ENCODE measurements around the gene WNT3.
"Not testable (repeated sequence)": the region's sequence is repeated elsewhere in the genome, so short reads cannot be mapped to it uniquely, and the experiment has no call there.

Gene WNT3

DNA sequence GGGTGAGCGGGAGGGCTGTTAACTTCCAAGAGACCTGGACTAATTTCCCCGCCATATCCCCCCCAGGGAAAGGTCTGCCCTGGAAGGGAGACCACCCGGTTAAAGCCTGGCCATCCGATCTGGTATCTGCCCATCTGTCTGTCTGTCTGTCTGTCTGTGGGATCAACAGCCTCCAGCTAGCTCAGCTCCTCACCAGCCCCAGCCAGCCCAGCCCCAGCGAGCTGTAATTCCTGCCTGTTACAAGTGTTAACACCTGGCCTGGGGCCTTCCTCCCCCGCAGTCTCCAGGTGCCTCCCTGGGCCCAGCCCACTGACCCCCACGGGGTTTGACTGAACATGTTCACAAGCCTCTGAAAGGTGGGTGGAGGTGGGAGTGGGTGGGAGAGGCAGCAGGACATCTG, 4.0 kb downstream of the WNT3 start:
- DNase-seq (ENCODE audit: extremely low read depth in 1 of 2, low read depth in 1 of 2), result no peak

DNA sequence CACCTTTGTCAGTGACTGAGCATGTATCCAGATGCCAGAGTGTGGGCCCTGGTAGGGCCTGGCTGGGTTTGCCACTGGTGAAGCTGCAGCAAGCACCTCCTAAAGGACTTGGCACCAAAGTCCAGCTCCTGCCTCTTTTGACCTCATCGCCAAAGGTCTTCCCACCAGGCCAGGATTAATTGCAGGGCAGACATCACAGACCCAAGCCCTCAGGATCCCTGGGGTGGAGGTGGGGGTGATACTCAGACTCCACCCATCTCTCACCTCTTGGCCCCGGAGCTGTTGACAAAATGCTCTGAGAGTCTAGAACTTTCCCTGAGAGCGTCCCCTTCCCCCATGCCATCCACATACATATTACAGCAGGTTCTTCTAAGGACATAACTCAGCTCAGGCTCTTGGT, 4.6 kb downstream of the WNT3 start:
- no peak for DNase-seq (ENCODE audit: extremely low read depth in 1 of 2, low read depth in 1 of 2)

DNA sequence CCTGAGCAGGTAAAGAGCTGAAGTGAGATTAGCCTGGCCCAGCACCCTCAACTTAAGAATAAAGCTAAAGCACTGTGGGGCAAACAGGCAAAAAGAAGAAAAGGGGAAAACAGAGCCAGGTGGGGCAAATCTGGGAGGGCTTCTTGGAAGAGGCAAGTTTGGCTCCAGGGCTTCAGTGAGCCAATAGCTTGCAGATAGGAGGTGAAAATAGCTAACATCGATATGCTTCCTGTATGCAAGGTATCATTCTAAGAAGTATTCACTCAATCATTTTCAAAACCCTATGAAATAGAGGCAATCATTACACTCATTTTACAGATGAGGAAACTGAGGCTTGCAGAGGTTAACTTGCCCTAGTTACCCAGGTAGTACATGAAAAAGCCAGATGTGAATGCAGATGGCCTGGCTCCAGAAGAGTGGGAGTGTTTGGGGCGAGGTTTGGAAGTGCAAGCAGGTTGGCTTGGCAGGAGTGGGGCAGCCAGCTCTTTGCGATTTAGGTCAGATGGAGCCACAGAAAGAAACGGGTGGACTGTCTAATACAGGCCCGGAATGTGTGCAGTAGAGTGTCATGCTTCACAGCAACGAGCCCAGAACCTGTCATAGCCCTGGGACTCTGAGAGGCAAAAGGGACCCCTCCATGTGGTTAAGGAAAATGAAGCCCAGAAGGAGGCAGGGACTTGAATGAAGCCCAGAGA, 5.7 kb downstream of the WNT3 start:
- no peak for DNase-seq (ENCODE audit: extremely low read depth in 1 of 2, low read depth in 1 of 2)

DNA sequence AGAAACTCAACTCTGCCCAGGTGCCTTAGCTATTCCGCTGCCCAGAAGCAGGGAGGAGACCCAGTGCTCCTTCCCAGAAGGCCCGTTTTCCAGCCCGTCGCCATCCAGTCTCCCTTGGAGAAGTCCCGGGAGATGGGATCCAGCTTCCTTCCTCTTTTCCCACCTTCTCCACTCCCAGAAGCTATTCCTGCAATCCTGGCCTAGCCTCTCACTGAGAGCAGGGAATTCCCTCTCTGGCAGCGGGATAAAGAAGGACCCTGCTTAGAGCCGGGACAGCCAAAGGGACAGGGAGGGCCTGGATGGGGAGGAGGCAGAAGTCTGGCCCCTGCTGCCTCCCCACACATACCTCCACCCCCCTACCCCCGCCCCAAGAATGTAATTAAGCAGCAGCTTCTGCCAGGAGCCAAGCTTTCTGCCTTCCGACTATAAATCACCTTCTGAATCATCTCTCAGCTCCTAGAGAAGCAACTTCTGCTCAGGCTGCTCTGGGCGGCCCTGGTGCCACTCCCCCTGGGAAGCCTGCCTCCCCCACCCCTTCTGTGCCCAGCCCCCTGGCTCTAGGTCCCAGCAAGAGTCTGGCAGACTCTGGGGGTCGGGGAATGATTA, 6.4 kb downstream of the WNT3 start:
- no peak for DNase-seq (ENCODE audit: extremely low read depth in 1 of 2, low read depth in 1 of 2)

DNA sequence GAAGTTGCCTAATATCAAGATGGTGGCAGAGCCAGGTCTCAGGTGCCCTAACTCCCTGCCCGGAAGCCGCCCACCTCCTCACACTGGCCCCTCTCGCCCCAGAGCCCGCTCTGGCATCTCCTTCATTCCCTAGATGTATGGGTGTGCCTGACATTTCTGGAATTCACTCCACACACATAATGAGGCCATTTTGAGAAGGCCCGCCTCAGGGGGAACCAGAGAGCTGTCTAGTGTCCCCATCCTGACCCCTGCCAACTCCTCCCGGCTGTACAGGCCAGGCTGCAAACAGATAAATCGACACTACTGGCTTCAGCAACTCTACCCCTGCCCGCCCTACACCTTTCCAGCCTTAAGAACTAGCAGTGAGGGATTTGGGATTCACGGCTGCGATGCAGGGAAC, 7.7 kb downstream of the WNT3 start:
- DNase-seq (ENCODE audit: extremely low read depth in 1 of 2, low read depth in 1 of 2), result no peak

DNA sequence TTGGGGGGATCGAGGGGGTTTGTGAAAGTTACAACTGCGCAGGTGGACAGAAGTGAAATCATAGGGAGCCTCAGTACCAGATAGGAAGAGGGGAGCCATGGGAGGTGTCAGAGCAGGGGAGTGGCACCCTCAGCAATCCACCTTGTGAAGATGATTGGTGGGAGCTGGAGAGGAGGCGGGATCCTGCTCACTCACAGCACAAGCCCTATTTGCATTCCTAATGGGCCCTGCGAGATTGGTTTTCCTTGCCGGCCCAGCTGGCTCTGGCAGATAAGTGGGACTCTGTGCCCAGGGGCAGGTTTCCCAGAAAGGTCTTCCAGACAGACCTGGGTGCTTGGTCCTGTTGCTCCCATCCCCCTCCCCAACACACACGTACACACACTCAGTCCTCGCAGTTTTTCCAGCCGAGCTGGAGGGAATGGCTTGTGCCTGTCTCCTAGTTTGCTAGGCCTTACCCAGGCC, 9.4 kb downstream of the WNT3 start:
- no peak for DNase-seq (ENCODE audit: extremely low read depth in 1 of 2, low read depth in 1 of 2)

DNA sequence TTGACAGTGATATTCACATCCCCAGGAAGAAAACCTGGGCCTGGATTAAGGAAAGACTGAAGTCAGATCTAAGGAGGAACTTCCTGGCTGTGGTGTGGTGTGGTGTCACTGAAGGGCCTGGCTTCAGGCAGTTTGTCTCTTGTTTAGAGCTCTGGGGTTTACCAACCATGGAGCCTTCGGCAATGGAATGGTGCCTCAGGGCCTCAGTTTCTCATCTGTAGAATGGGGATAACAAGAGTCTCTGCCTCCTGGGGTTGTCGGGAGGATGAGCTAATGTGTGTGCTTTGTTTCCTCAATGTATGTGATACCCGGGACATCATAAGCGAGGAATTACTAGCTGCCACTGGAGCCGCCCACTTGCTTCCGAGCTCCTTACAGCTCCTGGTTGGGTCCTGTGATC, 12.7 kb downstream of the WNT3 start:
- no peak for DNase-seq (ENCODE audit: extremely low read depth in 1 of 2, low read depth in 1 of 2)

DNA sequence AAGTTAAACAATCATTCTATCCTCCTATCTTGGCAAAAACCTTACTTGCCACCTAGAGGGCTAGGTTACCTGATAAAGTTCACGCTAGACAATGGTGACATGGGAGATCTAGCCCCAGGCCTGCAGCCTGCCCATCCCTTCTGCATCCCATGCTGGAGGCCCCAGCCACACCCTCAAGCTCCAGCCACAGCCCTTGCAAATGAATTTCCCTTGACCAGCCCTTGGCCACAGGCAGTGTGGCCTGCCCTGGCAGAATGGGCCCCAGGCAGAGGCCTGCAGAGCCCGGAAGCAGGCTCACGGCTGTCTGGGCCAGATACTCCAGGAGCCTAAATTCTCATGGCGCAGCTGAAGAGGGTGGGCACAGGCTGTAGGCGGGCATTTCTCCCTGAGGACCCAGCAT, 14.9 kb downstream of the WNT3 start:
- DNase-seq (ENCODE audit: extremely low read depth in 1 of 2, low read depth in 1 of 2), result no peak

DNA sequence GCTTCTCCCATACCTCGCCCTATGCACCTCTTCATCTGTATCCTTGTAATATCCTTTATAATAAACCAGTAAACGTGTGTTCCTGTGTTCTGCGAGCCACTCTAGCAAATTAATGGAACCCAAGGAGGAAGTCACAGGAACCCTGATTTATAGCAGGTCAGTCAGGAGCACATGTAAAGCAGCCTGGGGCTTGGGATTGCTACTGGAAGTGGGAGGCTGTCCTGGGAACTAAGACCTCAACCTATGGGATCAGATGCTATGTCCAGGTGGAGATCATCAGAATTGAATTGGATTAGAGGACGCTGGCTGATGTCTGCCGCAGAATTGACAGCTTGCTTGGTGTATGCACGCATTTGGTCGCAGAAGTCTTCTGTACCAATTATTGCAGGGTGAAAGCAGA, 15.7 kb downstream of the WNT3 start:
- no peak for DNase-seq (ENCODE audit: extremely low read depth in 1 of 2, low read depth in 1 of 2)

DNA sequence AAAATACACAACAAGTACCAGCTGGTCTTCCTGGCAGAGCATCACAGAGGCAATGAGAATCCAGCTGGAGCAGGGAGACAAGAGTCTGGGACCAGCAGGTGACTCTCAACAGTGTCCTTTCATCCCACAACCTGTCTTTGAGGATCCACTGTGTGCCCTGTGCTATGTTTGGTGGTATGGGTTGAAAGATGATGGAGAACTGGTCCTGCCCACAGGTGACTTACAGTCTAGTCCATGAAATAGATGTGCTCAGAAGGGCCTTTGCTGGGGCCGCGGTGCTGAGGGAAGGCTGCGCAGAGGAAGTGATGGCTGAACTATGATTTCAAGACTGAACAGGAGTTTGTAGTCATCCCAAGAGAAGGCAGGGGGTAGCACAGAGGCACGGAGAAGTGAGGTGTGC, 17.9 kb downstream of the WNT3 start:
- no peak for DNase-seq (ENCODE audit: extremely low read depth in 1 of 2, low read depth in 1 of 2)

DNA sequence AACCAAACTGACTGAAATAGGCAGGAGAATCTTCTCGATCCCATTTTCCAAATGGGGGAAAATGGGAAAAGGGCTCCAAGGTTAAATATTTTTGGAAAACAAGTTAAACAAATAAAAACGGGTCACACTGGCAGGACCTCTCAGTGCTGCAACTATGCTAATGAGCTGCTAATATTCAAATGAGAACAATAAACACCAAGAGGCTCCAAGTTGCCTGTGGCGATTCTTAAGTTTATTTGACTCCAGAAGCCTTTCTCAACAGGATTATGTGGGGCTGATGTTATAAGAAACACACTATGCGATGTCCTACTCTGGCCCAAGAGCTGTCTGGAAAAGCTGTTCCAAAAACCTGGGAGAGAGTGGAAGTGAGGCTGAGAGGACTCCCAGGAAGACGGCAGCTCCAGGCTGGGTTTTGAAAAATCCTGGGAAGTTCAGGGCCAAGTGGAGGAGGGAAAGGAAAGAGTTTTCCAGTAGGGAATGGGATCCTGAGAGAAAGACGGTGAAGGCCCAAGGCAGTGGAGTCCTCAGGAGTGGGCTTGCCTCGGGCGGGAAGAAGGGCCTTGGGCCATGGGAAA, 21.4 kb downstream of the WNT3 start:
- DNase-seq (ENCODE audit: extremely low read depth in 1 of 2, low read depth in 1 of 2), result no peak

DNA sequence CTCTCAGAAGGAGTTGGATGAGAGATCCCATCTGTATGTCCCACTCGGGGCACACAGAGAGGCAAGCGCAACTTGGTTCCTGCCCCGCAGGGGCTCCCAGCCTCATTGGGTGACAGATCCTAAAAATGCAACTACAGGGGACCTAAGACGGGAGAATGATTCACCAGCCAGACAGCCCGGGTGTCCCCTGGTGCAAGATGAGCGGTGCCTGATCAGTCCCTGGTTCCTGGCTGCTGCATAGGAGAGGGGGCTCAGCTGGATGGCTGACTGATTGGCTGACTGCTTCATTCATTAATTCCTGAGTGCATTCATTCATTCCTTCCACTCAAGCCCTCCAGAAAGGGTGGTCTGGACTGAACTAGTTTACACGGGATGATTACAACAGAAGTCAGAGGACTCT, 22.0 kb downstream of the WNT3 start:
- DNase-seq (ENCODE audit: extremely low read depth in 1 of 2, low read depth in 1 of 2), result no peak

DNA sequence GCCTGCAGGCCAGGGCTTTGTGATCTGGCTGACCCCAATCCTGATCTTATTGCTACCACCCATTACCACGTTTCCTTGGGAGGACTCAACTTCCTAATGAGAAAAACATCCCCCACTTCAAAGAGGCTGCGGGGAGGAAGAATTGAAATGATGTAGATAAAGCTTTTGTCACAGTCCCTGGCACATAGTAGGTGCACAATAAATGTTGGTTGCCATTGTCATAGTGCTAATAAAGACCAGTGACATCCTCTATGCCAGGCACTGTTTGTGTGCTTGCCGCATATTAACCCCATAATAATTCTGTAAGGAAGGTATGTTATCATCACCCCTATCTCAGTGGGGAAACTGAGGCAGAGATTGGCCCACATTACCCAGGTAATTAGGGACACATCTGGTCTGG, 22.4 kb downstream of the WNT3 start:
- DNase-seq (ENCODE audit: extremely low read depth in 1 of 2, low read depth in 1 of 2), result no peak

DNA sequence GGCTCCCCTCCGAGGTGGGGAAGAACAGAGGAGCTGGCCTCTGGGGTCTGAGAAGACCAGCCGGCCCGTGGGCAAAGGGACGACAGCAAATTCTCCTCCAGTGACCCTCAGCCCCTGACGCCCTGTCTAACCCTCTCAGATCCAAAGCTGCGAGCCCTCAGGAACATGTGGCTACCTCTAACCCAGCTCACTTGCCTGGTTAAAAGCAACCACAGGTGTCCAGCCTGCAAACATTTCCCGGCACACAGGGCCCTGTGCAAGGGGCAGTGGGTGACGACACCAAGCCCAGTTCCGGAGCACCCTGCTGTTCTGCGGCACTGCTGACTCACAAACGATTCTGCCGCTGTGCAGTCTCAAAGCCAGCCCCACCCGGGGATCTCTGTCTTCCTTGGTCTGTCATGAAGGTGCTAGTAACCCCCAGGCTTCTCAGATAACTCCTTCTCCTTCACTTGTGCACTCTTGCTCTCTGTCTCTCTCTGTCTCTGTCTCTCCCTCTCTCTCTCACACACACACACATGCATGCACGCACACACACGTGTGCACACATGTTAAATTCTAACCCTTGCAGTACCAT, 23.0 kb downstream of the WNT3 start:
- no peak for DNase-seq (ENCODE audit: extremely low read depth in 1 of 2, low read depth in 1 of 2)

DNA sequence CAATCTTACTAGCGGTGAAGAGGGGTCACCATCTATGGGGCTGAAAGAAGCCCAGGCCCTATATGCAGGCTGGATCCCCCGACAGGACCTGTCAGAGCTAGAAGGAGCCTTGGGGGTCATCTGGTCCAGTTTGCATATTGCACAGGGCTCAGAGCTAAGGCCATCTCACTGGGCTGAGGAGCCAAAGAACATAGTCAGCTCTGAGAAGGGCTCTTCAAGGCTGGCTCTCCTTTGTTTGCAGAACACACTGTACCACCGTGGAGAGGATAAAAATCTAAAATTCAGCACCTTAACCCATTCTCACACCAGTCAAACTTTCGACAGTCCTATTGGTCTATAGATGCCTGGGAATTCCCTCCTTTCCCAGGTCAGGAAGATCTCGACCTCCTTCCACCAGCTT, 24.2 kb downstream of the WNT3 start:
- DNase-seq (ENCODE audit: extremely low read depth in 1 of 2, low read depth in 1 of 2), result no peak

DNA sequence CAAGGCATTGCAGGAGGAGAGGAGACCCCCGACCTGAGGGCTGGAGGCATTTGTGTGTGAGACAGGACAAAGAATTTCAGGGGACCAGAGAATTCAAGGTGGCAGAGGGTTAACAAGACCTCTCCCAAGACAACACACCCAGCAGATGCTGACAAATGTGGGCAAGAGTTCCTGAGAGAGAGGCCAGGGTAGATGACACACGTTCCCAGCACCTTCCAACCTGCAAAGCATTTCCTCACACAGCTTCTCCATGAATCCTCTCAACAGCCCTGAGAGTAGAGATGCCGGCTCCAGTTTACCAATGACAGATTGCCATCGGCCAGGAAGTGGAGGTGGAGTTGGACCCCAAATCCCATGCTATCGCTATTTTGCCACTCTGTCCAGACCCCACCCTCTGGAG, 25.0 kb downstream of the WNT3 start:
- no peak for DNase-seq (ENCODE audit: extremely low read depth in 1 of 2, low read depth in 1 of 2)

DNA sequence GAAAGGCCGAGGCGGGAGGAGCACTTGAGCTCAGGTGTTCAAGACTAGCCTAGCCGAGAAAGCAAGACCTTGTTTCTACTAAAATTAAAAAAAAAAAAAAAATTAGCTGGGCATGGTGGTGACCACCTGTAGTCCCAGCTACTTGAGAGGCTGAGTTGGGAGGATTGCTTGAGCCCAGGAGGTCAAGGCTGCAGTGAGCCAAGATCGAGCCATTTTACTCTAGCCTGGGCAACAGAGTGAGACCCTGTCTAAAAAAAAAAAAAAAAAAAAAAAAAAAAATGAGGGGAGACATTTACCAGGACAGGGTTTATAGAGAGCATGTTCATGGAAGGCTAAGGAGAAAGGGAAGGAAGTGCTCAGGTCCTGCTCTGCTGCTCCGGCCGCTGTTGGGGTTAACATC, 25.5 kb downstream of the WNT3 start:
- DNase-seq (ENCODE audit: extremely low read depth in 1 of 2, low read depth in 1 of 2), result not testable (repeated sequence)

DNA sequence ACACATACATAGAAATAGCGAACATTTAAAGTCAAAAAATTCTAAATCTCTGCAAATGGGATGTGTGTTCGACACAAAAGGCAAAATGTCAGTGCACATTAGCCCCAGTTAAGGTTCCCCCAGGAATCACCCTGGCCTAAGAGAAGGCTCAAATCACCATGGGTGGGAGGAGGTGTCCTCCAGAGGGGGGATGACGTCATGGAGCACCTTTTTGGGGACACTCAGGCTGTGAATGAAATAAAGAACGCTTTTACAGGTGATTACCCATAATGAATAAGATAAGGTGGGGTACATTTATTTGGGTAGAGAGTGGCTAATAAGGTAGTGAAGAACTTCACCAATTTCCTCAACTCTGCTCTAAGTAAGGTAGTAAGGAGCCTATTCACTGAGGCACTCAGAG, 26.4 kb downstream of the WNT3 start:
- no peak for DNase-seq (ENCODE audit: extremely low read depth in 1 of 2, low read depth in 1 of 2)

DNA sequence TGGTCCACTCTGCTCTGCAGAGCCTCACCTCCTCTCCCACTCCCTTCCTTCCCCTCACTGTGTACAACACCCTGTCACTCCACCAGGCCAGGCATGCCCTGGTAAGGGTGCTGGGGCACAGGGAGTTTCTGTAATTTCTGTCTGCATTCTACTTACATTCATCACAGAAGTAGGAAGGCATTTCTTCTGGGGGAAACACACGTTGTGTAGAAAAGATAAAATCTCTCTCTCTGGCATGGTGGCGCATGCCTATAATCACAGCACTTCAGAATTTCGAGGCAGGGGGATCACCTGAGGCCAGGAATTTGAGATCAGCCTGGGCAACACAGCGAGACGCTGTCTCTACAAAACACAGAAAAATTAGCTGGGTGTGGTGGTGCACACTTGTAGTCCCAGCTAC, 27.0 kb downstream of the WNT3 start:
- DNase-seq (ENCODE audit: extremely low read depth in 1 of 2, low read depth in 1 of 2), result no peak

DNA sequence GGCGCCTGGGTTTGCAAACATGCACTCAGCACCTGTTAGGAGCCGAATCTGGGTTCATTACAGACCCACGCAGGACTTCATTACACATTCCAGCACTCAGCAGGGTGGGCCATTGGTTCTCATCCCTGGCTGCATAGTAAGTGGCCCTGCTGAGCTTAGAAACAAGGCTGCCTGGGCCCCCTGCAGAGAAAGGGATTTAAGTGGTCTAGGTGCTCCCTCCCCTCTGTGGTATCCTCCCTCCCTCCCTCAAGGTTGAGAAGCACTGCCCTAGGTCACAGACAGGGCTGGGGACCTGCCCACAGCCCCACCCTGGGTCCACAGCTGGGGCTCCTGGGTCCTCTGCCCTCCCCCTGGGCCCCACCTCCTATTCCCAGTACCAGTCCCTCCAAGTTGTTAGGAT, 28.3 kb downstream of the WNT3 start:
- no peak for DNase-seq (ENCODE audit: extremely low read depth in 1 of 2, low read depth in 1 of 2)

DNA sequence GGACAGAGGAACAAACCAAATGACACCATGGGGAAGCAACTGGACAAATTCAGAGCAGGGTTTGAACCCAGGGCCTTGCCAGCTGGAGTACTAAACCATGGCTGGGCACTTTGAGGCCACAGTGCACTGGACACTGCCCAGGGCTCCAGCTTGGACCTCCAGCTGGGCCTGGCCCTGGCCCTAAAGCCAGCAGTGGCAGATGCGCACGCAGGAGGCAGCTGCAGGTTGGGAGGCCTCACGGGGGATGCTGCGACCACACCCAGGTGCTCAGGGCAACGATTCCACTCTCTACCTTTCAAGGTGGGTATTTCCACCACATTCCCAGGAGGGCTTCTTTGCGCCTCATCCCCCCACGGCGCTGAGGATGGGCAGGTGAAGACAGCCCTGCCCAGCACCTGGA, 28.9 kb downstream of the WNT3 start:
- no peak for DNase-seq (ENCODE audit: extremely low read depth in 1 of 2, low read depth in 1 of 2)

DNA sequence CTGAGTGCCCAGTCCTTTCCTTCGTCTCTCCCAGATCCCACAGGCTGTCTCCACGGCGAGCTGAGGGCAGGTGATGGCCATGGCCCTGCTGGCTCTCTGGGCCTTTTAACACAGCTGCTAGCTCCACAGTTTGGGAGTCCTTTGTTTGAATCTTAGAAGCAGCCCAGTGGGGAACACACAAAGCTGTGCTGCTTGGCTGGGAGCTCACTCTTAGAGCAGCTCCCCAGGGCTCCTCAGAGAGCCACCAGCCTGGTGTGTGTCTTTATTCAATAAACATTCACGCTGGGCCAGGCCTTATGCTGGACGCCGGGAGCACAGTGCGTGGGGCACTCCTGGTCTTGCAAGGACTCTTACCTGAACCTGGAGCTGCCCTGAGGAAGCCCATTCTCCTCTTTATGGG, 29.7 kb downstream of the WNT3 start:
- no peak for DNase-seq (ENCODE audit: extremely low read depth in 1 of 2, low read depth in 1 of 2)
